Liver (tissue), 3 donors: Measurements from ENCODE around the gene ACTL8.

Experiments
- EGR1 ChIP-seq, 2 donors: IDR thresholded peaks; 2 replicates each; pipeline ENCODE4 v1.6.1; 2016 to 2018; ENCODE audit warnings: antibody characterized with exemption in 2 of 2, low read depth in 2 of 2
- FOXA1 ChIP-seq: IDR thresholded peaks from 2 replicates; pipeline ENCODE4 v1.6.1; 2016; ENCODE audit warnings: antibody characterized with exemption
- GABPA ChIP-seq, 2 donors: IDR thresholded peaks in 1 of 2; conservative IDR thresholded peaks in 1 of 2; 2 replicates each; pipeline ENCODE4 v1.6.1; 2016; ENCODE audit warnings: antibody characterized with exemption in 2 of 2, mild to moderate bottlenecking in 1 of 2, moderate library complexity in 1 of 2
- HNF4G ChIP-seq: IDR thresholded peaks from 2 replicates; pipeline ENCODE4 v1.6.1; 2016; ENCODE audit warnings: antibody characterized with exemption
- RAD21 ChIP-seq, 2 donors: IDR thresholded peaks; 2 replicates each; pipeline ENCODE4 v1.6.1; 2016; ENCODE audit warnings: antibody characterized with exemption in 2 of 2, mild to moderate bottlenecking in 2 of 2
- RXRA ChIP-seq, 2 donors: IDR thresholded peaks; 2 replicates each; pipeline ENCODE4 v1.6.1; 2017 to 2018; ENCODE audit warnings: antibody characterized with exemption in 2 of 2, mild to moderate bottlenecking in 1 of 2
- YY1 ChIP-seq: IDR thresholded peaks from 2 replicates; pipeline ENCODE4 v1.6.1; 2016; ENCODE audit warnings: antibody characterized with exemption, mild to moderate bottlenecking
- TF ChIP-seq, protein P1 (sequence below): fragments of 150-350 bp; IDR thresholded peaks from 2 replicates; pipeline ENCODE4 v1.5.1; 2017; ENCODE audit warnings: improper control_type of control experiment, low read depth, low read length; ENCODE audit not compliant: missing input control
- TF ChIP-seq, protein P2 (sequence below): IDR thresholded peaks from 2 replicates; pipeline ENCODE4 v1.6.1; 2016; ENCODE audit warnings: antibody characterized with exemption
- TF ChIP-seq, protein P3 (sequence below): IDR thresholded peaks from 2 replicates; pipeline ENCODE4 v1.6.1; 2016; ENCODE audit warnings: antibody characterized with exemption
- TF ChIP-seq, protein P4 (sequence below): IDR thresholded peaks from 2 replicates; pipeline ENCODE4 v1.6.1; 2016; ENCODE audit warnings: antibody characterized with exemption, mild to moderate bottlenecking
- donor health status: healthy.
- donor health status: healthy.

DNA sequence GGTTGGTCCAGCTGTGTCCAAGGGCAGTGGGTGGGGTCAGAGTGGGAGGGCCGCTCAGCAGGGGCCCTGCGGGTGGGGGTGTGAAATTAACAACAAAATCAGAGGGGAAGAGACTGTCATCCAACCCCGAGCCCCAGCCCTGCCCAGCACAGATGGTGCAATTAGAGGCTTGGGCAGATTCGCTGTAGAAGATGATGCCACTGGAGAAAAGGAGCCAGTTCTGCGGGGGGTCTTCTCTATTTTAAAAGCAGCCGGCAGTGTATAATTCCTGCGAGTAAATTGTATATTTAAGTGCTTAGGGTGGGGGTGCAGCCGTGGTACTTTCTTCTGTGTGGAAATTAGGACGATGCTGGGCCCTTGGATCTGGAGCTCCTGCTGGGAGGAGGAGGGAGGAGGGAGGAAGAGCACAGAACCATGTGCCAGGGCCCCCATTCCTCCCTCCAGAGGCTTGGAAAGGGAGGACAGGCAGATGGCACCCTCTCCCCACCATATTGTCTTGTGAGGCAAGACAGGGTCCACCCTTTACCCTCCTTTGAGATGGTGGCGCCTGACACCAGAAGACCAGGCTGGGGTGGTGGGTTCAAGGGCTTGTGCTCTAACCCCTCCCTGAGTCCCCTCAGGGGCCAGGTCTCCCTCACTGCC, 89.2 kb downstream of the ACTL8 start:
- TF ChIP-seq EGR1 (IDR thresholded peaks at IDR 0.05; ENCODE audit: low read depth in 2 of 2) (no peak), RAD21 (IDR thresholded peaks at IDR 0.05) (no peak), GABPA (IDR thresholded peaks at IDR 0.05 in 1 of 2, conservative IDR thresholded peaks at IDR 0.05 in 1 of 2) (no peak), YY1 (no peak), RXRA (IDR thresholded peaks at IDR 0.05) (no peak), HNF4G (no peak), FOXA1 (no peak)
- TF ChIP-seq, protein P1, sequence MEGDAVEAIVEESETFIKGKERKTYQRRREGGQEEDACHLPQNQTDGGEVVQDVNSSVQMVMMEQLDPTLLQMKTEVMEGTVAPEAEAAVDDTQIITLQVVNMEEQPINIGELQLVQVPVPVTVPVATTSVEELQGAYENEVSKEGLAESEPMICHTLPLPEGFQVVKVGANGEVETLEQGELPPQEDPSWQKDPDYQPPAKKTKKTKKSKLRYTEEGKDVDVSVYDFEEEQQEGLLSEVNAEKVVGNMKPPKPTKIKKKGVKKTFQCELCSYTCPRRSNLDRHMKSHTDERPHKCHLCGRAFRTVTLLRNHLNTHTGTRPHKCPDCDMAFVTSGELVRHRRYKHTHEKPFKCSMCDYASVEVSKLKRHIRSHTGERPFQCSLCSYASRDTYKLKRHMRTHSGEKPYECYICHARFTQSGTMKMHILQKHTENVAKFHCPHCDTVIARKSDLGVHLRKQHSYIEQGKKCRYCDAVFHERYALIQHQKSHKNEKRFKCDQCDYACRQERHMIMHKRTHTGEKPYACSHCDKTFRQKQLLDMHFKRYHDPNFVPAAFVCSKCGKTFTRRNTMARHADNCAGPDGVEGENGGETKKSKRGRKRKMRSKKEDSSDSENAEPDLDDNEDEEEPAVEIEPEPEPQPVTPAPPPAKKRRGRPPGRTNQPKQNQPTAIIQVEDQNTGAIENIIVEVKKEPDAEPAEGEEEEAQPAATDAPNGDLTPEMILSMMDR: no peak
- TF ChIP-seq, protein P2, sequence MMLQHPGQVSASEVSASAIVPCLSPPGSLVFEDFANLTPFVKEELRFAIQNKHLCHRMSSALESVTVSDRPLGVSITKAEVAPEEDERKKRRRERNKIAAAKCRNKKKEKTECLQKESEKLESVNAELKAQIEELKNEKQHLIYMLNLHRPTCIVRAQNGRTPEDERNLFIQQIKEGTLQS: no peak
- TF ChIP-seq, protein P3, sequence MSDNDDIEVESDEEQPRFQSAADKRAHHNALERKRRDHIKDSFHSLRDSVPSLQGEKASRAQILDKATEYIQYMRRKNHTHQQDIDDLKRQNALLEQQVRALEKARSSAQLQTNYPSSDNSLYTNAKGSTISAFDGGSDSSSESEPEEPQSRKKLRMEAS: no peak
- TF ChIP-seq, protein P4, sequence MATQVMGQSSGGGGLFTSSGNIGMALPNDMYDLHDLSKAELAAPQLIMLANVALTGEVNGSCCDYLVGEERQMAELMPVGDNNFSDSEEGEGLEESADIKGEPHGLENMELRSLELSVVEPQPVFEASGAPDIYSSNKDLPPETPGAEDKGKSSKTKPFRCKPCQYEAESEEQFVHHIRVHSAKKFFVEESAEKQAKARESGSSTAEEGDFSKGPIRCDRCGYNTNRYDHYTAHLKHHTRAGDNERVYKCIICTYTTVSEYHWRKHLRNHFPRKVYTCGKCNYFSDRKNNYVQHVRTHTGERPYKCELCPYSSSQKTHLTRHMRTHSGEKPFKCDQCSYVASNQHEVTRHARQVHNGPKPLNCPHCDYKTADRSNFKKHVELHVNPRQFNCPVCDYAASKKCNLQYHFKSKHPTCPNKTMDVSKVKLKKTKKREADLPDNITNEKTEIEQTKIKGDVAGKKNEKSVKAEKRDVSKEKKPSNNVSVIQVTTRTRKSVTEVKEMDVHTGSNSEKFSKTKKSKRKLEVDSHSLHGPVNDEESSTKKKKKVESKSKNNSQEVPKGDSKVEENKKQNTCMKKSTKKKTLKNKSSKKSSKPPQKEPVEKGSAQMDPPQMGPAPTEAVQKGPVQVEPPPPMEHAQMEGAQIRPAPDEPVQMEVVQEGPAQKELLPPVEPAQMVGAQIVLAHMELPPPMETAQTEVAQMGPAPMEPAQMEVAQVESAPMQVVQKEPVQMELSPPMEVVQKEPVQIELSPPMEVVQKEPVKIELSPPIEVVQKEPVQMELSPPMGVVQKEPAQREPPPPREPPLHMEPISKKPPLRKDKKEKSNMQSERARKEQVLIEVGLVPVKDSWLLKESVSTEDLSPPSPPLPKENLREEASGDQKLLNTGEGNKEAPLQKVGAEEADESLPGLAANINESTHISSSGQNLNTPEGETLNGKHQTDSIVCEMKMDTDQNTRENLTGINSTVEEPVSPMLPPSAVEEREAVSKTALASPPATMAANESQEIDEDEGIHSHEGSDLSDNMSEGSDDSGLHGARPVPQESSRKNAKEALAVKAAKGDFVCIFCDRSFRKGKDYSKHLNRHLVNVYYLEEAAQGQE: no peak
